NCI-H2196 treated with DMSO at 0.1 percent for 48 hours (cell line): ENCODE measurements around the gene HERPUD1.

Experiments
- DNase-seq: peaks from one replicate; lab custom pipeline; 2025; ENCODE audit not compliant: unreplicated experiment; lab: John Stamatoyannopoulos, UW

The HERPUD1 gene

DNA sequence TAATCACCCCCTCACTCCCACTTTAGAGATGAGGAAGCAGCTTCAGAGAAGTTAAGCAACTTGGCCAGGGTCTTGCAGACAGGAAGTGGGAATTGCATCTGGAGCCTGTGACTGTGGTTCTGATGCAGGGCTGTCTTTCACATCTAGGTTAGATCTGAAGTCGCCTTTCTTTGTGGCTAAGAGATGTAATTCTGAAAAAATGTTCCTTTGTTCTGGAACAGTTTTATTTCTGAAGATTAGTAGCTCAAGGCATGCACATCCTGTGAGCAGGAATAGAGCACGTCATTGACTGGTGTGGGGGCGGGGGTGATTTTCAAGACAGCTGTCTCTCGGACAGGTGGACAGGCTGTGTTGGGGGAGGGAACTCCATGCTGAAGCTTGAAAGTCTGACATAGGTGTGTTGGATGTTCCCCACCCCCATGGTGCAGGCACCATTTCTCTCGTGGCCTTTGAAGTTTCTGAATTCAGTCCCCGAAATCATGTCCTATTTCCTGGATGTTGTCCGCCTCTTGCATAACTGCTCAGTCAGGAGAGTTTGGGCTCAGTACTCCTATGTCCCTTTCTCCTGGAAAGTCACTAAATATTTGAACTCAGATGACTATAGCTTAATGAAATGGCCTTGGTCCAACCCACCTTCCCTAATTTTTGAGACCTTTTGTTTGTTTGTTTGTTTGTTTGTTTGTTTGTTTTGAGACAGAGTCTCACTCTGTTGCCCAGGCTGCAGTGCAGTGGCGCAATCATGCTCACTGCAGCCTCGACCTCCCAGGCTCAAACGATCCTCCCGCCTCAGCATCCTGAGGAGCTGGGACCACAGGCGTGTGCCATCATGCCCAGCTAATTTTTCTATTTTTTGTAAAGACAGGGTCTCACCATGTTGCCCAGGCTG is 21.0 kb upstream of the HERPUD1 start:
- DNase-seq: no peak

DNA sequence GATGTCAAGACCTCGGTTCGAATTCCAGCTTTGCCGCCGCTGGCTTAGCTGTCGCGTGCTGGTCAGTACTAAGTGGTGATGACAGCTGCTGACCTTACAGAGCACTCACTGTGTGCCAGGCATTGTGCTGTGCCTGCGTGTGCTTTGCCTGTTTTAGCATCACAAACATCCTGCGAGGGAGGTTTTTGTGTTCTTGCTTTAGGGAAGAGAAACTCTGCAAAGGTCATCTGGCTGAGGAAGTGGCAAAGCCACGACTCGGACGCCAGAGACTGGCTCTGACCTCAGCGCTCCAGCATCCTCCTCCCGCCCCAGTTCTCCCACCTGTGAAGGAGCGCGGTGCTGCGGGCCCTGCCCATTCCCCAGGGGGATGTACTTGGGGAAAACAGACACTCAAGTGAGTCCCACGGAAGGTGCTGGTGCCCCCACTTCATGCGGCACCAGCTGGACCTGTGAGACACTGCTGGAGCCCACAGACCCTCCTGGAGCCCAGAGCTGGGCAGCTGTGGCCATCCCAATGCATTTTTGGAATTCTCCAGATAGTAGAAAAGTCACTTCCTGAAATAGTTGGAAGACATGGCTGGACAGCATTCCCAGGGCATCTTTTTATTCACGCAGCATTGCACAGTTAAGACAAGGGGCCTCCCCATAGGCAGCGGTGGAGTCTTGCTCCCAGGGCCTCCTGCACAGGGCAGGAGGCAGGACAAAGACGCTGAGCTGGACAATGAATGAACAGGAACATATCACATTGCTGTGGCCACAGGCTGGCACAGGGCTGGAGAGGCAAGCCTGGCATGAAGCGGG is 20.0 kb upstream of the HERPUD1 start:
- DNase-seq: no peak

DNA sequence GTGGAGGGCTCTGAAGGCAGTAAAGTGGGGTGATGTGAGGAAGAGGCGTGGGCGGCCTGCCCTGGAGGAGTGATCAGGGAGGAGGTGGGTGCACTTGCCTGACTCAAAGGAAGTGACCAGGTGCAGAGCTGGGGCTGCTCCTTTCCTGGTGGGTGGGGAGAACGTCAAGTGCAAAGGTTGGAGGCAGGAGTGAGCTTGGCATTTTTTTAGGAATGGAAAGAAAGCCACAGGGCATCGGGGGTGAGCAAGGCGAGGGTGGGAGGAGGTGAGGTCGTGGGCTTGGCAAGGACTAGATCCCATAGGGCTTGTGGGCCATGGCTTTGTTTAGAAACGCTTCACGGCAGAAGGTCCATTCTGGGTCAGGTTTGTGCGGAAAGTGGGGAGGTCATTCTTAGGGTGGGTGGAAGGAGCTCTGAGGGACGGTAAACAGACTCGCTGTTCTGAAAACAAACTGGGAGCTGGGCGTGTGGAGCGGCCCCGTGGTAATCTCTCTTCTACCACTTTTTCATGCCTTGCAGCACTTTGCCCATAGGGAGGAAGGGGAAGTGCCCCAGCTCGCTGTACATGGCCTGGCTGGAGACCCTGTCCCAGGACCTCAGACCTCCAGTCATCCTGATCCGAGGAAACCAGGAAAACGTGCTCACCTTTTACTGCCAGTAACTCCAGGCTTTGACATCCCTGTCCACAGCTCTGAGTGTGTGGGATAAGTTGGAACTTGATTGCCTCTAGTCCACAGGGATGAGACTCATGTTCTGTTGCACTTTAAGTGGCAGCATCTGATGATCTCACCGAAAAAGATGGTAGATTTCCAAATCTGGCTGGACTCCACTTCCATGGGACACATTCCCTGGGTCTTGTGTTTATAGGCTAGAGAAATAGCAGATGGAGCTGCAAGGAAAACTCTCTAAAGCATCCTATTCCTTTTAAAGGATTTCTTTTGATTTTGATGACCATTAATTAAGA is 18.9 kb upstream of the HERPUD1 start:
- no peak for DNase-seq

DNA sequence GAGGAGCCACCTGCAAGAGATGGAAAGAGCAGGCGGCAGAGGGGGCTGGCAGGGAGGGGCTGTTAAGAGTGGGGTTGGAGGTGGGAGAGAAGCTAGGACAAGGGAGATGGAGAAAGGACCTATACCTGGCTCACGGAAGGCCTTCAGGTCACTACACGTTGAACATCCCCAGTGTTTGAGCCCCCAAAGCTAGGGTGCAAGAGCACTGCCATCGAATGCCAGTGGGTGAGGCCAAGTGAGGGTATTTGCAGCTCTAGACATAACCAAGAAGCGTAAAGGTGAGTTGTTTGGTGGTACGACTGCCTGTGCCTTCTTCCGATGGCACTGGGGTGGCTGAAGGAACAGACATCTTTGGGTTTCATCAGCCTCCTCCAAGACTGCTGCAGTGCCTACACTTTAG is 17.0 kb upstream of the HERPUD1 start:
- no peak for DNase-seq

DNA sequence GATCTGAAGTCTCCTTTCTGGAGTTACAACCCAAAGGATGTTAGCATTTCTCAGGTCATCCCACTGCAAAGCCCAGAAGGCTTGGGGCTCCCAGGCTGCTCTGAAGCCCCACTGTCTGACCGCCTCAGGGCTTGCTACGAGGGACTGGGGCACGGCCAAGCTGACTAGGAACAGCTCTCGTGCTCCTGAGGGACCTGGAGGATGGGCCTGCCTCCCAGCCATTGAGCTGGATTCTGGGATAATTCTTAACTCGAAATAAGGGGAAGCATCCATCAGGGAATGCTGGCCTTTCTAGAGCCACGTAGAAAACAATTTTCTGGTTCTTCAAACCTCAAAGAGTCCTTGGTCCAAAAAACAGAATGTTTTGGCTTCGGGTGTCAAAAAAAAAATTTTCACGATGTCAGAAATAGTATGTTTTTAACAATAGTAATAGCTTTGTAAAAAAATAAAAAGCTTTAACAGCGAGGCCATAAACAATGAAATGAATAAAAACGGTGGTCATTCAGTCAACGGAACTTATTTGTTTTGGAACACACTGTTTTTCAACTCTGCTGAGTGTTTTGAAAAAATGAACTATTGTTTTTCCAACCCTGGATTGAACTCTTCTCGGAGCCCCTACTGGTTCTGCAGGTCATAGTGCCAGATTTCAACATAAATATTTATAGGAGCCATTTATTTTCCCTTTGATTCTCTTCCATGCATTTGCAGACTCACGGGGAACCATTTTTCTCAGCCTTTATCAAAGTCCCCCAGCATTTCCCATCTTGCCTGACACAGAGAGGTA is 16.4 kb upstream of the HERPUD1 start:
- no peak for DNase-seq

DNA sequence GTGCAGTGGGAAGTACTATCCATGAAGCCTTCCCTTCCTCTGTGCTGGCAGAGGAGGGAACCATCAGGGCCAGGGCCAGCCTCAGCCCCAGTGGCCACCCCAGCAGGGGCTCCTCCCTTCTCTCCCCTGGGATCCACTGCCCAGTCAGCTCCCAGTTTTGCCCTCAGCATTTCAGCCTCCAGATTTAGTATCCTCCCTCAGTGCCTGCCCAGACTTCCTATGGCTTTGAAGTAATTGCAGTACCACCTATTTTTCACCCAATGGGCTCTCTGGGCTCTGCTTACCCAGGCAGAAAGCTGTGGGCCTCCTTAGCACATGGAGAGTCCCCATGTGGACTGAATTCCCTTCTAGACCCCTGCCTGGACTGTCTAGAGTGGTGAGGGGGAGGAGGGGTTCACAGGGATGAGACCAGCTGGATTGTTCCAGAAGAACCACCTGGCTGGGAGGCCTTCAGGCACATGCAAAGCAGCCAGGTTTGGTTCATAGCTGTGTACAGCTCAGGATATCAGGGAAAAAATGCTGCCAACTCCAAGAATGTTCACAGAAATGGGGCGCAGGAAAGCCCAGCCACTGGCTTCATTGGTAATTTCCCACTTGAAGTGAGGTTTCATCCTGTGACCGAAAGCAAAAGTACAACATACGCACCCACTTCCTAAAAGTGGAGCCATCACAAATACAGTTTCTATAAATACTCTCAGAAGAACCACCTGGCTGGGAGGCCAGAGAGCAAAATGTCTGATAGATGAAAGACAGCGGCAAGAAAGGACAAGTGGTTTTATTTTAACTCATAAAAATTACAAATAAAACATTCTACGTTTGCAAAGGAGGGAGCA is 15.2 kb upstream of the HERPUD1 start:
- no peak for DNase-seq

DNA sequence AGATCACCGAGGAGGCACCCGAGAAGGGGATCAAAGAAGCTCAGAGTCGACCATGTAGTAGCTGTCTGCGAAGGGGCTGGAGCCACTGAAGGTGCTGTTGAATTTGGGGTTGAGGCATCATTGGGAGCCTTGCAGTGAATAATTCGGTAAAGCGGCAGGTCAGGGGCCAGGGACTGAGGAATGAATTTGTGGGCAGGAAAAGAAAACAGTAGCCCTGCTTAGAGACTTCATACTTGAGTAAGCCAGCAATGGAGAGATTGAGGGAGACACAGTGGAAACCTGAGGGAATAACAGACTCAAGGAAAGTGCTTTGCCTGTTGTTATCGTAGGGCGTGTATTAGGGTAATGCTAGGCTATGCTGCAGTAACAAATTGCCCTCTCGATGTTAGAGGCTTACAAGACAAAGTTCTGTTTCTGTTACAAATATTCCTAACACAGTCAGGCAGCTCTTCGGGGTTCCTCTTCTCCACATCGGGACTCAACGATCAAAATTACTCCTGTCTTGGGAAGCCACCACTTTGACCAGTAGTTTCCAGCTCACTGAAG is 13.4 kb upstream of the HERPUD1 start:
- DNase-seq: no peak

DNA sequence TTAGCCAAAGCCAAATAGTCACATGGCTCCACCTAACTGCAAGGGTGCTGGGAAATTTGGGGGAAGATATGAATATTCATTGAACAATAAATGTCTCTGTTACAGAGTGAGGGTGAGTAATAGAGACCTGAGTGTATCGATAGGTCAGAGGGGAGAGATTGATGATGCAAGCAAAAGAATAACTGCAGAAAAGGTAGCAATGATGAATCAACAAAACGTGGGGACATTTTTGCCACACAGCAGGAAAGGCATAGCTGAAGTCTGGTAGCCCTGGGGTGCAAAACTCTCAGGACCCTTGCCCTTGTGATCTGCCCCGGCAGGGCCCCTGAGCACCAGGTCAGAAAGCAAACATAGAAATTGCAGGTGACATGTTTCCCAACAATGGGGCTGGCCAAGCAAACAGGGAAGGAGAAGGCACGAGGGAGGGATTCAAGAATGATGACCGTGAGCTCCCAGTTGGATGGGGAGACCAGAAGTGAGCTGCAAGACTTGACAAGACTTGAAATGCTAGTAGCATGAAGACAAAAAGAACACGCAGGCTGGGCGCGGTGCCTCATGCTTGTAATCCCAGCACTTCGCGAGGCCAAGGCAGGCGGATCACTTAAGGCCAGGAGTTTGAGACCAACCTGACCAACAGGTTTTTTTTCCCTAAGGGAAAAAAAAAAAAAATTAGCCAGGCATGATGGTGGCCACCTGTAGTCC is 12.7 kb upstream of the HERPUD1 start:
- no peak for DNase-seq

DNA sequence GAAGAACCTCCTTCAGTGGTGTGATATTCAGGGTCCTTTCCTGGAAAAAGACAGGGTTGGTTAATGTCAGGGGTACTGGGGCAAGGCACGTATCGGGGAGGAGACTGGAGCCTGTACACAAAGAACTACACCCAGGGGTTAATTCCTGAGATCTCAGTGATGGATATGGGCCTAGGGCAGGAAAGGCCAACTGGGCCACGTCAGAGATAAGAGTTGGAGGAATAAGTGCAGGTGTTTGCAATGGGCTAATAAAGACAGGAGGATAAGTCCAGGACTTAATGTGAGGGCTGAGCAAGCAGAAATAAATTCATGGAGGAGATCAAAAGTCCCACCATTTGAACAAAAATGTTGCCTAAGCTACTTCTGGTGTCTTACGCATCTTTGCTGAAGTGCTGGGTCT is 10.4 kb upstream of the HERPUD1 start:
- DNase-seq: no peak

DNA sequence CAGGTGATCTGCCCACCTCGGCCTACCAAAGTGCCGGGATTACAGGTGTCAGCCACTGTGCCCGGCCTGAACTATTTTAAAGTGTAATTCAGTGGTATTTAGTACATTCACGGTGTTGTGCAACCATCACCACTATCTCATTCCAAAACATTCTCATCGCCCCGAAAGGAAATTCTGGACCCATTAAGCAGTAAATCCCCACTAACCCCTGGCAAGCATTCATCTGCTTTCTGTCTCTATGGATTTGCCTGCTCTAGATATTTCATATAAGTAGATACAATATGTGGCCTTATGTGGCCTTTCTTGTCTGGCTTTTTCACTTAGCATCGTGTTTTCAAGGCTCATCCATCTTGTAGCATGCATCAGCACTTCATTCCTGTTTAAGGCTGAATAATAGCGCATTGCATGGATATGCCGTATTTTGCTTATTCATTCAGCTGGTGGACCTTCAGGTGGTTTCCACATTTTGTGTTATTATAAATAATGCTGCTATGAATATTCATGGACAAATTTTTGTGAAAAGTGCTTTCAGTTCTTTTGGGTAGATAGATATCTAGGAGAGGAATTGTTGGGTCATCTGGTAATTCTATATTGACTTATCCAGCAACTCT is 8.4 kb upstream of the HERPUD1 start:
- no peak for DNase-seq

DNA sequence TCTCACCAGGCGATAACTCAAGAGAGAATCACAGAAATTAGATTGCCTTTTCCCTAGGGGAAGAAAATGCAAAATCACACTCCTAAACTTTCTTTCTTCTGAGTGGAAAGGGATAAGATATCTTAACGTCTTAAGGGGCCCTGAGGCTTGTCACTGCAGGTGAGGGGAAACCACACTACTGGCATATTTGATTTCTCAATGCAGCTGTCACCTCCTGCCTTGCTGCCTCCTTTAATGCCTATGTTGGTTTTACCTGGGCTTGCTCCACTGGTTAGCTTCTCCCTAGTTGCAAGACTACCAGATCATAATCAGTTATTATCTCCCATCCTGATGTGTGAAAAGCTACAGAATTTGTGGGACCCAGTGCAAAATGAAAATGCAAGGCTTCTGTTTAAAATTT is 4.5 kb upstream of the HERPUD1 start:
- no peak for DNase-seq

DNA sequence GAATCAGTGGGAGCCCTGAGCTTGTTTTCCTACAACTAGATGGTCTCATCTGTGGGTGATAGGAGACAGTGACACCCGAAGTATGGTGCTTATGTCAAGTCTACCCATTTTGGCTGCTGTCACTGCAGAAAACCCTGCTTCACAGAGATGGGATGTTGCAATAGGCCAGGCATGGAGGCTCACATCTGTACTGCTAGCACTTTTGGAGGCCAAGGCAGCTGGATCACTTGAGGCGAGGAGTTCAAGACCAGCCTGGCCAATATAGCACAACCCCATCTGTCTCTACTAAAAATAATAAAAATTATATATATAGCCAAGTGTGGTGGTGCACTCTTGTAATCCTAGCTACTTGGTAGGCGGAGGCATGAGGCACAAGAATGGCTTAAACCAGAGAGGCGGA is 2.3 kb upstream of the HERPUD1 start:
- DNase-seq: no peak

DNA sequence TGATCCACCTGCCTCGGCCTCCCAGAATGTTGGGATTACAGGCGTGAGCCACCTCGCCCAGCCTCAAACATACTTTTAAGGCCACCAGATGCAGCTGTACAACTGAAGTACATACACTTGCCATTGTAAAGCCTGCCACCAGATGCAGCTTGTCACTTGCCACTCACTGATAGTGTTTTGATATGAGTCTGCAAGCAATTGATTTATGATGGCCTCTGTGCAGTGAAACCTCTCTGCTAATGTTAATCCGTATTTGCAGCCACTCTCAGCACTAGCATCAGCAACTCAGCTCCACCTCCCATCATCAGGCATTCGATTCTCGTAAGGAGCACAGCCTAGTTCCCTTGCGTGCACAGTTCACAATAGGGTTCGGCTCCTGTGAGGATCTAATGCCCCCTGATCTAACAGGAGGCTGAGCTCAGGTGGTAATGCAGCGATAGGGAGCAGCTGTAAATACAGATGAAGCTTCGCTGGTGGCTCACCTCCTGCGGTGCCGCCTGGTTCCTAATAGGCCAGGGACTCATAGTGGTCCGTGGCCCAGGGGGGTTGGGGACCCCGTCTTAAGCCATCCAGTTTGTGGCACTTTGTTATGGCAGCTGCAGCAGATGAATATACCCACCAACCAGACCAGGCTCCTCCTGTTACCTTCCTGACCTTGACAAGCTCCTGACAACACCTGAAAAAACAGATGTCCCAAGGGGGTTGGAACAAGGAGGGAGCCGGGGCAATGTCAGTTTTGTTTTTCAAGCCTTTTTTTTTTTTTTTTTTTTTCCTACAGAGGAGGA is 1.3 kb upstream of the HERPUD1 start:
- DNase-seq: no peak

DNA sequence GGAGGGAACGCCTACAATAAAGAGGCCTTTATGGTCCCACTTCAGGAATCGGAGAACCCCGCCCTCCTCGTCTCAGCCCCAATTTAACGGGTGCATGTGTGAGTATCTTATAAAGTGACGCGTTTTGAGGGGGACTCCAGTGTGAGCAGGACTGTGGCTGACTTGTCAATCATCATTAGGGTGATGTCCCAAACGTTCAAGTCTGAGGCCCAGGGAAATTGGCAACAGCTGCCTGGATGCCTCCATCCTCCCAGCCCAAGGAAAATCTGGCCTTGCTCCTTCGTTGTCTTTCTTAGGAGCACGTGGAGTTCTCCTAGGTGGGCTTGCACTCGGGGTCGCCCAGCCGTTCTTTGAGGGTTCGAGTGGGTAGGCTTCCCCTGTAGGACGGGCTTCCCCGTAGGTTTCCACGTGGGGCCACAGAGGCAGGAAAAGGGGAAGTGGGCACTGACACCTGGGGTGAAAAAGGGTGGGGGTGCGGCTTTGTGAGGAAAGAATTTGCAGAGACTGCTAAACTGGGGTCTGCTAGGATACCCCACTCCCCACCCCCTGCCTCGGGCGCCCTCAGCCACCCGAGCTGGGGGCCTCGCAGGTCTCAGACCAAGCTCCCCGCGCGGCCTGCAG is 561 bp upstream of the HERPUD1 start:
- no peak for DNase-seq

DNA sequence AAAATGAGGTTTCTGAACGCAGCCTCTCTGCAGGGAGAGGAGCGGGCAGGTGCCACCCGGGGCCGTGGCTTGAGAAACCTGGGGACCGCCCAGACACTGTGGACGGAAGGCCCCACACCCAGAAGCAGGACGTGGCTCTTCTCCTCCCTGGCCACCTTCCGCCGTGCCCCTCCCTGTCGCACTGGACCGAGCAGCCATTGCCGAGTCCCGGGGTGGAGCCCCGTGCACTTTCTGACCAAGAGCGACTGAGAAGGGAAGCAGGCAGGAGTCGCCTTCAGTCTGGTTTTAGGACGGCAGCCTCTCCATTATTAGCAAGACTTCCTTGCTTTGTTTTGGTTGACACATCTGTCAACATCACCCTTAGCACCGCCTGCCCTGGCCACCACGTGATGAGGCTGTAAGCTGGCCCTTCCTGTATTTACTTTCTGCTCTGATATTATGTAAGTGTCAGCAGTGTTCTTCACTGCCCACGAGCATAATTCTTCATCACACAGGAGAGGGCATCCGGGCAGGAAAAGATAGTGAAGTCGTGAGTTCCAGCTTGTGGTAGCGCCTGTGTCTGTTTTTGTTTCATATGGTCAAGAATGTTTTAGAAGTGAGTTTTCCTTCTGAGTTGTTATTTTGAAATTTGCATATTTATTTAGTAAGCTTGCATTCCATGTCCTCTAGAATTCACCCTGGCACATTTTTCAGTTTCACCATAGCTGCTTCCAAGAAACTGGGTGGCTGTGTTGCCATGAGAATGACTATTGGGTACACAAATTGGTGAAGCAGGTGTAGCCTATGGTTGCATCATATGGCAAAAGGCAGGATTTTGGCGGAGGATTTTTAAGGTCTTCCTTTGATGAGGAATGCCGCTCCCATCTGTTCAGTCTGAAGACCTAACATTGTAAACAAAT is 1.0 kb downstream of the HERPUD1 start:
- DNase-seq: peak; percentile 16
